ENCODE results near the gene MTHFS.
A peak's percentile ranks its signal among the peaks of the same experiment; 100 is the strongest.

Gene MTHFS

GRCh38 chr15:79874242-79874641, 22.6 kb downstream of the MTHFS start:
- DNase-seq: no peak

- no peak for DNase-seq
Observed at GRCh38 chr15:79872358-79873017, 24.3 kb downstream of the MTHFS start.

- DNase-seq: no peak
Observed at GRCh38 chr15:79868554-79868953, 28.3 kb downstream of the MTHFS start.

- DNase-seq: no peak
Observed at GRCh38 chr15:79863886-79864285, 32.9 kb downstream of the MTHFS start.

GRCh38 chr15:79862191-79862590, 34.6 kb downstream of the MTHFS start:
- no peak for DNase-seq

- no peak for DNase-seq
Observed at GRCh38 chr15:79860661-79861060, 36.2 kb downstream of the MTHFS start.

GRCh38 chr15:79858469-79858868, 38.3 kb downstream of the MTHFS start:
- DNase-seq: peak; percentile 38

GRCh38 chr15:79853492-79854328, 43.1 kb downstream of the MTHFS start:
- DNase-seq: peak; percentile 91

GRCh38 chr15:79849789-79850188, 47.0 kb downstream of the MTHFS start:
- peak; percentile 49 for DNase-seq

GRCh38 chr15:79846539-79846938, 50.3 kb downstream of the MTHFS start:
- DNase-seq: no peak

GRCh38 chr15:79844221-79844620, 52.6 kb downstream of the MTHFS start:
- no peak for DNase-seq

GRCh38 chr15:79837846-79838245, 59.0 kb downstream of the MTHFS start:
- no peak for DNase-seq

- no peak for DNase-seq
Observed at GRCh38 chr15:79834495-79834894, 62.3 kb downstream of the MTHFS start.

GRCh38 chr15:79832367-79833120, 64.3 kb downstream of the MTHFS start:
- DNase-seq: no peak

- DNase-seq: no peak
Observed at GRCh38 chr15:79831604-79832003, 65.2 kb downstream of the MTHFS start.

- DNase-seq: no peak
Observed at GRCh38 chr15:79829950-79830349, 66.9 kb downstream of the MTHFS start.

- no peak for DNase-seq
Observed at GRCh38 chr15:79828447-79828846, 68.4 kb downstream of the MTHFS start.

- DNase-seq: no peak
Observed at GRCh38 chr15:79826800-79827199, 70.0 kb downstream of the MTHFS start.

- DNase-seq: no peak
Observed at GRCh38 chr15:79824136-79824701, 72.6 kb downstream of the MTHFS start.

- DNase-seq: no peak
Observed at GRCh38 chr15:79820820-79821219, 76.0 kb downstream of the MTHFS start.

- no peak for DNase-seq
Observed at GRCh38 chr15:79820176-79820575, 76.6 kb downstream of the MTHFS start.

- DNase-seq: peak; percentile 62
Observed at GRCh38 chr15:79816571-79816970, 80.2 kb downstream of the MTHFS start.

GRCh38 chr15:79815468-79815867, 81.3 kb downstream of the MTHFS start:
- no peak for DNase-seq
